Stimulated activated CD8-positive, alpha-beta memory T cell treated with anti-CD3 and anti-CD28 coated beads, Interleukin-12 subunit alpha, Interleukin-12 subunit beta, amount 100 ng/mL, for 24 hours (primary cell): ENCODE data around the gene LHFPL3.
"Not testable (repeated sequence)": the region's sequence is repeated elsewhere in the genome, so short reads cannot be mapped to it uniquely, and the experiment has no call there.

Source experiments
- DNase-seq: peaks from one replicate; pipeline ENCODE4 v3.0.0-alpha.2; 2020; ENCODE audit errors: extremely low read depth

The LHFPL3 gene

GRCh38 chr7:104482362-104483037 is 154.1 kb downstream of the LHFPL3 start:
- no peak for DNase-seq

DNA sequence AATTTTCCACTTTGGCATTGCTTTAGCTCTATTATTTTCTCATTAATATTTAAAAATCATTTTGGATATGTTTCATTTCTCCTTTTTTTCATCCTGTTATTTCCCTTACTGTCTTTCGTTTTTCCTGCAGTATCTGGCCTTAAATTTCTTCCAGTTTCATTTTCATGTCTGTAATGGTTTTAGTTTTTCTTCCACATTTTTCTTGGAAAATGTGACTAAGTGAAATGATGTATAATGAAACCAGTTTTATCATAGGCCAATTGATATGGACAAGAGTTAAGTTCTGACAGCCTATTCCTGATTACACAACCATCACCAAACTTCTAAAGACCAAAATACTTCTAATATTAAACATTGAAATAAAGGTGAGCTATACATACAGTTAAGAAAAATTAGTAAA is 158.5 kb downstream of the LHFPL3 start:
- no peak for DNase-seq

- DNase-seq: no peak
Observed at GRCh38 chr7:104487642-104488041, 159.2 kb downstream of the LHFPL3 start.

DNA sequence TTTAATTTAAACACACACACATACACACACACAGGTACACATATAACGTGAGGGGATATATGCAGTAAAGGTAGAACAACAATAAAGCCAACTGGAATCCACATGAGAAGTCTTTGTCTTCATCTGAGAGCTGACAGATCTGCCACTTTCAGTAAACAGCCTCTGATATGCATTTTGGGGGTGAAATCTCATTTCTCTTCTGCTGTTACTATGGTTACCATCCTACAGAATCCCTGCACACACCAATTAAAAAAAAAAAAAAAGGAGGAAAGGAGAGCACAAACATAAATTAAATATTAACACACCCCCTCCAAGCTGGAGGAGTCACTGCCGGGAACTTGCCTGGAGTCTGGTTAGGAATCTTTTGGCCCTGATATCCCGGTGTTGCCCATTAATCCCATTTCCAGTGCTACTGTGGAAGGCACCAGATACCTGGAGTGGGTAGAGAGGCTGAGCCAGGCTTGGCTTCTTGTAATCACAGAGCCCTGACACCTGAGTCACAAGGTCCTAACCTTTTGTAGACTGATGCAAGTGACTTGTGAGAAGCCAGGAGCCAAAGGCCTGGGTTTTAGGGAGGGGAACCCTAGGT is 169.1 kb downstream of the LHFPL3 start:
- DNase-seq: no peak

DNA sequence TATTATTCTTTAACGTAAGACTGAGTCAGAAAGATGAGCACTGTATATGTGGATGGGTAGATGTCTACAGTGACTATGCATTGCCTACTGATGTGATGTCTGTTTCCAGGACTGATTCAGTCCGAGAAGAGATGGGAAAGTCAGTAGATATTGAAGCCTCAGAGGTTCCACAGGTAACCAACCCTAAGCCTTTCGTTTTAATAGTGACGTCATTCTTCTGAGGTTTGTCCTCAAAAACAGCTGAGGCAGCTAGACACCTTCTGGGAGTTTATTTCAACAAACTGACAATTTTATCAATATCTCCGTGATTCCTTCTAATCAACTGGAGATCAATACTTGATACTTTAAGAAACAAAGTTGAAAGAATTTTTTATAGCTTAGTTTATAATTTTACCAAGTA is 171.6 kb downstream of the LHFPL3 start:
- no peak for DNase-seq

DNA sequence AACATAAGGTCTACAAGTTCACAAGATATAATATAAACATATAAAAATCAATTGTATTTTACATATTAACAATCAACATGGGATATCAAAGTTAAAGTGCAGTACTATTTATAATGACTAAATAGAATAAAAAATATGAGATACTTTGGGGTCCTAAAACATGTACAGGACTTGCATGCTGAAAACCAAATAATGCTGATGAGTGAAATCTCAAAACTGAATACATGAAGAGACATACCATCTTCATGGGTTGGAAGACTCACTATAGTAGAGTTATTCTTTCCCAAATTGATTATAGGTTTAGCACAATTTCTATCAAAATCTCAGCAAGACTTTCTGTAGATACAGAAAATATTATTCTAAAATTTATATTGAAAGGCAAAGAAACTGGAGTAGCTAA is 181.5 kb downstream of the LHFPL3 start:
- DNase-seq: no peak

DNA sequence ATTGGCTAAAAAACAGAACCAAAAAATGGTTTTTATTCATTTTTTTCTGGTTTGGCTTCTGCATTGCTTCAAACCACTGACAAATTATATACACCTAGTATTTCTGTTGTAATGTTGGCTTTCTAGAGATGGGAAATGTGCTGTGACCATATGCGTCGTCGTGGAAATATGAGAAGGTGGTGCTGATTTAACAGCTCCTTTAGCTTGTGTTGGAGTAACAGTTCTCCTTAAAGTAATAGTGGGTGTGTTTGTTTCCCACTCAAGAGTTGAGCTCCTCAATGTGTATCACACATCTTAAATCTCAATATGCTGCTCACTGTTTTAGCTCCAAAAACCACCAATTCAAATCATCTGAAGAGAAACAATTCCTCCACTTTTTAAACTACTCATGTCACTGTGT is 196.4 kb downstream of the LHFPL3 start:
- no peak for DNase-seq

GRCh38 chr7:104528142-104528541 is 199.7 kb downstream of the LHFPL3 start:
- no peak for DNase-seq

DNA sequence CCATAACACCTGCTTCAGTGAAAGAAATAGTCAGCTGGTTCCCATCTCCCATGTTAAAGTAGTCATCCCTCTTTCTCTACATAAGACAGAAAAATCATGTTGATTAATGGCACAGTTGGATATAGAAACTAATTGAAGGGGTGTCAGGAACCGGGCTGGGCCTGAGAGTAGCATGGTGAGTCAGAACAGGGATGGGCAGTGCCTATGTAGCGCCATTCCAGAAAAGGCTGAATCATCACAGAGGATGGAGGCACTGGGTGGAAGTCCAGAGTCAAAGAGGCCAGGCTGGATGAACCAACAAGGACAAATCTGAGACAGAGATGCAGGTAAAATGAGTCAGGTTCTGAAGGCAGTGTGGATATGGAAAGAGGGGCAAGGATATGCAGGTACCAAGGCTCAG is 201.2 kb downstream of the LHFPL3 start:
- DNase-seq: no peak

DNA sequence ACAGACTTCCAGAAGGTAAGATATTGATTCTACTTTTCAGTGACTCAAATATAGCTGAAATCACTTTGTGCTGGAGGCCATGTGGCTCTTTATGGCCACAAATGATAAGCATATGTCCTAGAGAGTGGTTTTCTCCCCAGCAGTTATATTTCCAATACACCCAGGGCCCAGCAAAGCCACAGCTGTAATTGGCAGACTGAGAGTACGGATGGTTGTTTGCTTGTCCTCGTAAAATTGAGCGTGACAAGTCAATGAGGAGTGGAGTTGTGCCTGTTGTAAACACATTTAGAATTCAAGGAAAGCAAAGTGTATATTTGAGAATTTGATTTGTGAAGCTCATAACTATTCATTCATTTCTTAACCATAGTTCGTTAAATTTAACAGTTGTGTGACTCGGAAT is 201.8 kb downstream of the LHFPL3 start:
- no peak for DNase-seq

DNA sequence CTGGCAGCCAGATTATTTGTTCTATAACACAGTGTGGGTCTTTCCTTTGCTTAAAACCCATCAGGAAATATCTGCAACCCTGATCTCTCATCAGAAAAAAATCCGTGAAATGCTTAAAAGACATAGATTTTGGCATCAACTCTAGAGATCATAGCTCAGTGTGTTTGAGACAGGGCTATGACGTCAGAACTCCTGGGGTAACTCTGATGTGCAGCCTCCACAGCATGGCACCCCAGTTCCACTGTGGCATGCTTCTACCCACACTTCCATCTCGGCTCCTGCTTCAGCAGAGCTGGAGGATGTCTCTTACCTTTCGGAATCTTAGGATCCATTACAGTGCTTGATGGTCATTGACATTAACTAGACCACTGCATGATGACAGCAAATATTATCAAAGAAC is 205.7 kb downstream of the LHFPL3 start:
- DNase-seq: no peak

- no peak for DNase-seq
Observed at GRCh38 chr7:104535841-104536240, 207.4 kb downstream of the LHFPL3 start.

DNA sequence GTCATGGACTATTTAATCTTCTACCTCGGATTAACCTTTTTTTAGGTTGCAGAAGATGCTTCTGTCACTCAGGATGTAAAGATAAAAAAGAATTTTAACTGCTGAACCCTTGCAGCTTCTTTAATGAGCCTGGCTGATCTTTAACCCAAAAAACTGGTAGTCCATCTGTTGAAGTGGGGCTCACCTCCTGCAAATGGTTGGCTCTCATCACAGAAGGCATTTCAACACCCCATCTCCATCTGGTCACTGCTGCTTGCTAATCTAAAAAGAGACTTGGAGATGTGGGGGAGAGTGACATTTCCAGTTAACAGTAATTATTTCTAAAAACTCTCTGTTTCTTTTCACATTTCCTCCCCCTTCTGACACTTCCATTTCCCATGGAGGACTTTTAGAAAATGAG is 208.6 kb downstream of the LHFPL3 start:
- DNase-seq: no peak

- DNase-seq: no peak
Observed at GRCh38 chr7:104538152-104538551, 209.7 kb downstream of the LHFPL3 start.

DNA sequence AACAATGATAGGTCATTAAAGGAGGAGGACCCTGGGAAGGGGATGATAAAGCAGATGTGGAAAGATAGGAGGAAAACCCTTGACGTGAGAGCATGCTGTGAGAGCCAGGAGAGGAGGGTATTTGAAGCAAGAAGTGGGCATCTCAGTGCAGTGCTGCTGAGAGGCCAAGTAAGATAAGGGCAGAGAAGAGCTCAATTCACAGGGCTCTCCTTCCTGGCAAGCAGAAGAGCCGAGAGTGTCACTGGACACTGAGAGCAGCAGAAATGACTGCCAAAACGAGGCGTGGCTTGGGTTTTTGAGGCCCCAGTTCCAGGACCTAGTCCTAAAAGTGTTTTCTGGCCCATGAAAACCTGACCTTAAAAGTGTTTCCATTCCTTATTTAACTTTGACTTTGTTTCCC is 213.5 kb downstream of the LHFPL3 start:
- DNase-seq: no peak

DNA sequence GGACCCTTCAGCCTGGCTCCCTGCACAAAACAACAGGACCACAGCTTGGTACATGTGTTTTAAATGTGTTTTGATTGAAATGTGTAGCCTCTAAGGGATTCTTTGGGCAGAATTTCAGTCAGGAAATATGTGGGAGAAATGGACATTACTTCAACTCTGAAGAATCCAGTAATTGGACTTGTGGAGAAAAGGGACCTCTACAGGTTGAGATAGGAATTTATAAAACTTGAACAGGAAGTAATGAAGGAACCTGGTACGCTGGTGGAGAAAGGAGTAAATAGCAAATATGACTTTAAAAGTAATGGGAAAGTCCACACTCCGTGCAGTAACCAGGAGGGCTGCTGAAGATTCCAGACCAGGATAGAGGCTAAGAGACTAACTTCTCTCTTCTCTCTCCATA is 220.5 kb downstream of the LHFPL3 start:
- no peak for DNase-seq

GRCh38 chr7:104550362-104550761 is 222.0 kb downstream of the LHFPL3 start:
- no peak for DNase-seq

DNA sequence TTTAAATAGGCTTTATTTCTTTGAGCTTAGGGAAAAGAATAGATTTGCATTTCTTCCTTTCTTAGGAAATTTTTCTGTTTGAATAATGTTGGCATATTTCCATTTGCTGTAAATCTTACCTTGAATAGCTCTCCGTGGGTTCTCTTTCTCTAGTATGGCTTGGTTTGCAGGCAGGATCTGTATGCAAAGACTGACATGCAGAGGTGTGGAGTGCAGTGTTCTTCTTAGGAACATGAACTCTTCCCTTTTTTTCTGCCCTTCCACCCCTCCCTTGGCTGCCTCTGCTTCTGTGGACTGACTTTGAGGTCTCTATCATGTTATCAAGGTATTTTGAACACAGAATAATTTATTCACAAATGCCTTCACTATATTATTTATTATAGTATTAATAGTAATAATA is 222.8 kb downstream of the LHFPL3 start:
- DNase-seq: no peak

- DNase-seq: no peak
Observed at GRCh38 chr7:104552102-104552501, 223.7 kb downstream of the LHFPL3 start.

- no peak for DNase-seq
Observed at GRCh38 chr7:104553074-104553473, 224.7 kb downstream of the LHFPL3 start.

DNA sequence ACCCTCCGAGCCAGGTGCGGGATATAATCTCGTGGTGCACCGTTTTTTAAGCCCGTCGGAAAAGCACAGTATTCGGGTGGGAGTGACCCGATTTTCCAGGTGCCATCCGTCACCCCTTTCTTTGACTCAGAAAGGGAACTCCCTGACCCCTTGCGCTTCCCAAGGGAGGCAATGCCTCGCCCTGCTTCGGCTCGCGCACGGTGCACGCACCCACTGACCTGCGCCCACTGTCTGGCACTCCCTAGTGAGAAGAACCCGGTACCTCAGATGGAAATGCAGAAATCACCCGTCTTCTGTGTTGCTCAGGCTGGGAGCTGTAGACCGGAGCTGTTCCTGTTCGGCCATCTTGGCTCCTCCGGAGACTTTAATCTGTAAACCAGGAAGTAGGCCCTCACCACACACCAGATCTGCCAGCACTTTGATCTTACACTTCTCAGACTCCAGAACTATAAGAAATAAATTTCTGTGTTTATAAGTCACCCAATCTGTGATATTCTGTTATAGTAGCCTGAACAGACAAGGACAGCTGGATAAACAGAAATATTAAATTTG is 235.0 kb downstream of the LHFPL3 start:
- DNase-seq: not testable (repeated sequence)

DNA sequence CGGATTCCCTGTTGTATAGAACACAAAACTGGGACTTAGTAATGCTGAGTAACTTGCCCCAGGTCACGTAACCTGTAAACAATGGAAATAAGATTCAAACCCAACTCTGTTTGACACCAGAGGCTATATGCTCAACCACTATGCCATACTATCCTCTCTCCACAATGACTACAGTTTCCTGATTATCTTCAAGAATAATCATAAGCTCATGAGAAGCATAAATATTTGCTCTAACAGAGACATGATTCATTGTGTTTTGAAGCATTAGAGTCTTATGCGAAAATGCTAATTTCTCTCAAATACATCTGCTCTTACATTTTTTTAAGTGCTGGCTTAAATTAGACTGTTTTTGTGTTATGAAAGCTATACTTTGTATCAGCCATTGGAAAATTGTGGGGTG is 241.3 kb downstream of the LHFPL3 start:
- DNase-seq: no peak

DNA sequence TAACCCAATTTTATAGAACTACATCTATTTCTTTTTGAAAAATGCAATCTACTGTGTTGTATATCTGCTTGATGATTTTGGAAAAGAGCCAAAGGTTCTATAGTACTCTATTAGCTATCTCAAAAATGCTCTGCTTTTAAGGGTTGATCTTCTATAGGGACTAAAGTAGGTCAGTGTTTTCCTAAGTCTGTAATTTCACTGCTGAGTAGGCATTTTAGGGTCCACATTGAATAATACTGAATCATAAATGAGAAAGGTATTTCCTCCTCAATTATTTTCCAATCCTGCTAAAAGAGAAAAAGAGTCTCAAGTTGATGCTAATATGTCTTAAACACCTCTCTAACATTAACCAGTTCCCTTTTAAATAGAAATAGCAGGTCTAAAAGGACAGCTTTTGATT is 244.2 kb downstream of the LHFPL3 start:
- DNase-seq: no peak

GRCh38 chr7:104584620-104585019 is 256.2 kb downstream of the LHFPL3 start:
- no peak for DNase-seq
